GM18508 (cell line): Measurements from ENCODE around the gene LALBA.
"Not testable (repeated sequence)": the region's sequence is repeated elsewhere in the genome, so short reads cannot be mapped to it uniquely, and the experiment has no call there.

Source experiments
- ATAC-seq: cut with Tn5 transposase; IDR thresholded peaks from one replicate; pipeline ENCODE4 v1.9.1; 2021; ENCODE audit warnings: moderate number of reproducible peaks; ENCODE audit not compliant: insufficient read depth, unreplicated experiment

LALBA gene

GRCh38 chr12:48569946-48570345 lies at the start of gene LALBA:
TSS of gene LALBA (minus strand) at chr12:48570046. CDS start at chr12:48570020, 26 bp downstream.
- ATAC-seq = no peak

DNA sequence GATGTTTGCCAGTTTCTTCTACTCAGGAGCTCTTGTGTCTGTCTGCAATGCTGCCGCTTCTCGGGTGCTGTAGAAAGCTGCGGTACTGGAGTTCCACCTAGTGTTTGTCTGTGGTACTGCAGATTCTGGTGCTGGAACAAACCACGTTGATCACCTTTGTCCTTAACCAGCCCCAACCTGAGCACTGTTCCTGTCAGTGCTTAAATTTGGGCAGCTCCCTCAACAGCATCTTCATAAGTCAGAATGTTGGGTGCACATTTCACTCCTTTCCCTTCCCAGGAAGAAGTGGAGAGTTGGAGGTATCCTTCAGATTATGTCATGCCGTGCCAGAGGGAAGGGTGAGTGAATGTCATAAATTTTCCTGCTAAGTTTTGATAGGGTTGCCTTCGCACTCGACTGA lies 48.7 kb upstream of the LALBA start:
- ATAC-seq = no peak

GRCh38 chr12:48615681-48616080 lies 45.8 kb upstream of the LALBA start:
- no peak for ATAC-seq

DNA sequence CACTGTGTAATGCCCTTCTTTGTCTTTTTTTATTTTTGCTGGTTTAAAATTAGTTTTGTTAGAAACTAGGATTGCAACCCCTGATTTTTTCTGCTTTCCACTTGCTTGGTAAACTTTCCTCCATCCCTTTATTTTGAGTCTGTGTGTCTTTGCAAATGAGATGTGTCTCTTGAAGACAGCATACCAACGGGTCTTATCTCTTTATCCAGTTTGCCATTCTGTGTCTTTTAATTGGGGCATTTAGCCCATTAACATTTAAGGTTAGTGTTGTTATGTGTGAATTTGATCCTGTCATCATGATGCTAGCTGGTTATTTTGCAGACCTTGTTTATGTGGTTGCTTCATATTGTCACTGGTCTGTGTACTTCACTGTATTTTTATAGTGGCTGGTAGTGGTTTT lies 43.5 kb upstream of the LALBA start:
- no peak for ATAC-seq

GRCh38 chr12:48602192-48602989 lies 32.5 kb upstream of the LALBA start:
- no peak for ATAC-seq

- peak; percentile 50 for ATAC-seq
Observed at GRCh38 chr12:48601013-48601756, 31.3 kb upstream of the LALBA start.

DNA sequence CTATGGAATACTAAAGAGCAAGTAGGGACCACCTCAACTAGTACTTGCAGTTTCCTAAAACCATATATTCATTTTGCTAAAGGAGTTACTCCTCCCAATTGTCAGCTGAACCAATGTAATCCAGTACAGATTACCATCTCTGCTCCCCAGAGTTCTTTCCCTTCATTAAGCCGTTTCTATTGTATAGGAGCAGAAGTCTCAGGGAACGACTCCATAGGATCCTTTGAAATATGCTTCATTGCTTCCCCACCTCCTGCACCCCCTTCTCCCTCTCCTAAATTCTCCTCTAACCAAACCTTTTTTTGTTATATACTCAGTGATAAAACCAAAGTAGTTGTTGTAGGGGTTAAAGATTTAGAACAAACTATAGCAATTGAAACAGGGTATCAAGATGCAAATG lies 30.7 kb upstream of the LALBA start:
- ATAC-seq = no peak

- no peak for ATAC-seq
Observed at GRCh38 chr12:48592591-48593086, 22.8 kb upstream of the LALBA start.

GRCh38 chr12:48586361-48586760 lies 16.5 kb upstream of the LALBA start:
- ATAC-seq = no peak

DNA sequence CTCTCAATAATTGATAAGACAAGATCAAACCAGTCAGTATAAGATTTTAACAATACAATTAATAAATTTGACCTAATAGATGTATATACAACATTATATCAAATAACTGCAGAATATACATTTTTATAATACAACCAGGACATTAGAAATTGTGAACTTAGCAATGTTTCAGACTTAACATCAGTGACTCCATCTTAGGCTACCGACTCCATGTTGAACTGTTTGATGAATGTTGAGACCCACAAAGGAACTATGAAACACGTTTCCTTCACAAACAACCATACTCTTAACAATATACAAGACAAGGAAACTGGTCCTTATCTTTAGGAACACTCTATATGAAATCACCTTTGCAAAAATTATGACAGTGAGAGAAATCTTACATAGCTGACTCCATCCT lies 13.9 kb upstream of the LALBA start:
- ATAC-seq = no peak

DNA sequence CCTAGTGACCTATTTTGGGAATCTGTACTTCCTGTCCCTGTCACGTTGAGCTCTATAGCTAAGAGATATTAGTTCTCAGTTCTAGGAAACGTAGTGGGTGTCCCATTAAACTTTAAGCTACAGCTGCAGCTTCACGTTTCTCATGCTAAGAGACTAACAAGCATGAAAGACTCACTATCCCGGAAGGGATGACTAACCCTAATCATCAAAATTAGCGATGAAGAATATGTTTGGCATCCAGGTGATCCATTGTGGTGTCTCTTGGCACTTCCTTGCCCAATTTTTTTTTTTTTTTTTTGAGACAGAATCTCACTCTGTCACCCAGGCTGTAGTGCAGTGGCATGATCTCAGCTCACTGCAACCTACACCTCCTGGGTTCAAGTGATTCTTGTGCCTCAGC lies 11.0 kb upstream of the LALBA start:
- no peak for ATAC-seq

GRCh38 chr12:48572326-48572725 lies 2.5 kb upstream of the LALBA start:
- ATAC-seq = no peak

- ATAC-seq = no peak
Observed at GRCh38 chr12:48567731-48568130, 2.1 kb downstream of the LALBA start.

GRCh38 chr12:48557919-48558318 lies 11.9 kb downstream of the LALBA start:
- no peak for ATAC-seq

GRCh38 chr12:48556631-48557030 lies 13.2 kb downstream of the LALBA start:
- ATAC-seq = no peak

GRCh38 chr12:48553666-48554343 lies 16.0 kb downstream of the LALBA start:
- not testable (repeated sequence) for ATAC-seq

GRCh38 chr12:48551636-48552035 lies 18.2 kb downstream of the LALBA start:
- ATAC-seq = not testable (repeated sequence)

GRCh38 chr12:48547012-48547411 lies 22.8 kb downstream of the LALBA start:
- ATAC-seq = not testable (repeated sequence)

GRCh38 chr12:48545833-48546469 lies 23.9 kb downstream of the LALBA start:
- no peak for ATAC-seq

DNA sequence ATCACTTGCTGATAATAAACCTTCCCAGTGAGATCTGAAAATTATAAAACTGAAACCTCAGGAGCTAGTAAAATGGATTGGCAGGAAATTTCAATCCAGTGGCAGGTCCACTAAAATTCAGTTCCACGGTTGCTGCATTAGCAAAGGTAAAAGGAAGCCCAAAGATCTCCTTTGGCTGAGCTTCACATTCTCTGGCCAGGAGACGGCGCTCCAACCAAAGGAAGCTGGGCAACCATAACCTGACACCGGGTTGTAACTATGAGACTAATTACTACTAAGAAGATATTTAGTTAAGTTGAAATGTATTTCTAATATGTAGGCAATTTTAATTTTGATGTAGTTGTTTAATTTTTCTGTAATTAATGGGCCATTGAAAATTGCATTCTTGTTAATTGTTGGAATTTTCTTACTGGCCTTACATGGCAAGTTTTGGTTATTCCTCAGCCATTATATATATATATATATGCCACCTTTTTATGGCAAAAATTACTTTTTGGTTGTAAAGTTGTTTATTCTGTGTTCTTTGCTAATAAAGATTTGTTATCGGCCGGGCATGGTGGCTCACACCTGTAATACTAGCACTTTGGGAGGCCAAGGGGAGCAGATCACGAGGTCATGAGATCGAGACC lies 27.4 kb downstream of the LALBA start:
- no peak for ATAC-seq
